HEK293T (cell line): Measurements from ENCODE around the gene CHRM4.

ENCODE experiments used
- CTCF ChIA-PET: fragments of 350-600 bp; formaldehyde crosslinking; extraction: SDS; loops from one replicate; lab custom pipeline; 2021; ENCODE audit warnings: antibody characterized with exemption, inconsistent platforms; lab: Yijun Ruan, JAX
- POLR2A ChIA-PET: fragments of 350-600 bp; formaldehyde crosslinking; extraction: SDS; loops from one replicate; lab custom pipeline; 2020; ENCODE audit warnings: antibody characterized with exemption, inconsistent platforms; lab: Yijun Ruan, JAX
- DNase-seq: peaks from one replicate; pipeline ENCODE4 v3.0.0; 2012; ENCODE audit warnings: mixed read lengths; ENCODE audit errors: extremely low spot score
- ARNT ChIP-seq: fragments of 450-650 bp; IDR thresholded peaks from 2 replicates; pipeline ENCODE4 v1.6.1; 2017; ENCODE audit warnings: mild to moderate bottlenecking
- BHLHE40 ChIP-seq: fragments of 450-650 bp; IDR thresholded peaks from 2 replicates; pipeline ENCODE4 v1.6.1; 2016; ENCODE audit warnings: mild to moderate bottlenecking, moderate library complexity, borderline replicate concordance
- CTBP1 ChIP-seq: fragments of 450-650 bp; IDR thresholded peaks from 2 replicates; pipeline ENCODE4 v1.6.1; 2016; ENCODE audit warnings: borderline replicate concordance
- ELF4 ChIP-seq: fragments of 450-650 bp; IDR thresholded peaks from 2 replicates; pipeline ENCODE4 v1.6.1; 2017; ENCODE audit warnings: antibody characterized with exemption
- FOXA1 ChIP-seq: fragments of 450-650 bp; IDR thresholded peaks from 2 replicates; pipeline ENCODE4 v1.6.1; 2016; ENCODE audit warnings: mild to moderate bottlenecking
- FOXK2 ChIP-seq: fragments of 450-650 bp; IDR thresholded peaks from 2 replicates; pipeline ENCODE4 v1.6.1; 2016; ENCODE audit warnings: mild to moderate bottlenecking
- FOXM1 ChIP-seq: fragments of 450-650 bp; IDR thresholded peaks from 2 replicates; pipeline ENCODE4 v1.6.1; 2017; ENCODE audit warnings: mild to moderate bottlenecking, borderline replicate concordance
- HDGF ChIP-seq: fragments of 450-650 bp; IDR thresholded peaks from 2 replicates; pipeline ENCODE4 v1.6.1; 2017; ENCODE audit warnings: antibody characterized with exemption, borderline replicate concordance
- L3MBTL2 ChIP-seq: fragments of 450-650 bp; conservative IDR thresholded peaks from 2 replicates; pipeline ENCODE4 v1.6.1; 2016; ENCODE audit warnings: mild to moderate bottlenecking
- LEF1 ChIP-seq: fragments of 450-650 bp; IDR thresholded peaks from 2 replicates; pipeline ENCODE4 v1.6.1; 2017; ENCODE audit warnings: mild to moderate bottlenecking, borderline replicate concordance
- NFRKB ChIP-seq: fragments of 450-650 bp; IDR thresholded peaks from 2 replicates; pipeline ENCODE4 v1.6.1; 2016; ENCODE audit warnings: mild to moderate bottlenecking, moderate library complexity
- PKNOX1 ChIP-seq: fragments of 450-650 bp; IDR thresholded peaks from 2 replicates; pipeline ENCODE4 v1.6.1; 2016
- SP1 ChIP-seq: fragments of 450-650 bp; IDR thresholded peaks from 2 replicates; pipeline ENCODE4 v1.6.1; 2017
- SUZ12 ChIP-seq: fragments of 450-650 bp; IDR thresholded peaks from 2 replicates; pipeline ENCODE4 v1.6.1; 2016; ENCODE audit warnings: mild to moderate bottlenecking
- TARDBP ChIP-seq: fragments of 450-650 bp; IDR thresholded peaks from 2 replicates; pipeline ENCODE4 v1.6.1; 2016
- ZNF384 ChIP-seq: fragments of 450-650 bp; IDR thresholded peaks from 2 replicates; pipeline ENCODE4 v1.6.1; 2016

Gene CHRM4

GRCh38 chr11:46429717-46430116 lies 38.1 kb upstream of the CHRM4 start:
- ChIA-PET POLR2A (no interaction called here), CTCF (no interaction called here)
- DNase-seq, result no peak
- no peak for TF ChIP-seq FOXK2
- no peak for TF ChIP-seq ARNT
- no peak for TF ChIP-seq ZNF384
- TF ChIP-seq CTBP1, result no peak
- no peak for TF ChIP-seq LEF1

- no peak for DNase-seq
- ChIA-PET CTCF (no interaction called here), POLR2A (no interaction called here)
Observed at GRCh38 chr11:46427364-46427763, 35.8 kb upstream of the CHRM4 start.

GRCh38 chr11:46426233-46426991 lies 34.8 kb upstream of the CHRM4 start:
- DNase-seq, result no peak
- TF ChIP-seq ZNF384, result no peak
- TF ChIP-seq FOXM1, result no peak
- ChIA-PET POLR2A (no interaction called here), CTCF (no interaction called here)

More at GRCh38 chr11:46427364-46427763, 35.8 kb upstream of the CHRM4 start:
- TF ChIP-seq PKNOX1, result no peak
- no peak for TF ChIP-seq ELF4
- TF ChIP-seq L3MBTL2, result no peak
- no peak for TF ChIP-seq FOXM1
- TF ChIP-seq SP1, result no peak
- TF ChIP-seq ARNT, result no peak
- no peak for TF ChIP-seq FOXA1
- TF ChIP-seq SUZ12, result no peak
- no peak for TF ChIP-seq LEF1
- no peak for TF ChIP-seq FOXK2
- no peak for TF ChIP-seq TARDBP
- TF ChIP-seq HDGF, result no peak
- TF ChIP-seq CTBP1, result no peak
- TF ChIP-seq BHLHE40, result no peak
- TF ChIP-seq NFRKB, result no peak

GRCh38 chr11:46422588-46422987 lies 31.0 kb upstream of the CHRM4 start:
- TF ChIP-seq TARDBP (no peak), ELF4 (no peak), LEF1 (no peak), CTBP1 (no peak), FOXK2 (no peak), ZNF384 (no peak), FOXM1 (no peak), ARNT (no peak), BHLHE40 (no peak), SP1 (no peak), NFRKB (no peak)
- ChIA-PET POLR2A (no interaction called here), CTCF (interaction anchor here (1.4 kb wide), 1 partner anchor 33 kb away, joined by 3 read pairs; no protein-coding TSS in a partner anchor)
- no peak for DNase-seq

- ChIA-PET POLR2A (no interaction called here), CTCF (no interaction called here)
- no peak for DNase-seq
- TF ChIP-seq FOXA1 (no peak), L3MBTL2 (no peak), FOXM1 (no peak), ELF4 (no peak), BHLHE40 (no peak), ARNT (no peak), LEF1 (no peak), SP1 (no peak), TARDBP (no peak), PKNOX1 (no peak), CTBP1 (no peak), HDGF (no peak), NFRKB (no peak), FOXK2 (no peak), ZNF384 (no peak), SUZ12 (no peak)
Observed at GRCh38 chr11:46421257-46421880, 29.8 kb upstream of the CHRM4 start.

- ChIA-PET CTCF (no interaction called here), POLR2A (no interaction called here)
- no peak for TF ChIP-seq SP1
- no peak for TF ChIP-seq SUZ12
- no peak for TF ChIP-seq FOXA1
- DNase-seq, result no peak
Observed at GRCh38 chr11:46420513-46420912, 28.9 kb upstream of the CHRM4 start.

GRCh38 chr11:46418751-46419150 lies 27.2 kb upstream of the CHRM4 start:
- POLR2A ChIA-PET, result no interaction called here
- CTCF ChIA-PET, result interaction anchor here (0.7 kb wide), 1 partner anchor 164 kb away, joined by 3 read pairs; no protein-coding TSS in a partner anchor
- DNase-seq, result no peak
- no peak for TF ChIP-seq SUZ12
- TF ChIP-seq ELF4, result no peak
- no peak for TF ChIP-seq CTBP1
- TF ChIP-seq SP1, result no peak
- no peak for TF ChIP-seq LEF1
- TF ChIP-seq ZNF384, result no peak
- no peak for TF ChIP-seq NFRKB
- TF ChIP-seq FOXK2, result no peak
- no peak for TF ChIP-seq ARNT
- no peak for TF ChIP-seq L3MBTL2
- no peak for TF ChIP-seq BHLHE40
- no peak for TF ChIP-seq TARDBP
- TF ChIP-seq FOXM1, result no peak
- TF ChIP-seq HDGF, result no peak
- TF ChIP-seq FOXA1, result no peak
- TF ChIP-seq PKNOX1, result no peak
